SK-N-SH (cell line): ENCODE results near the gene ZCRB1.

Source experiments
- CTCF ChIP-seq: fragments of 200-600 bp; sonication (generic); IDR thresholded peaks from 2 replicates; pipeline ENCODE4 v1.6.1; 2017; ENCODE audit warnings: antibody characterized with exemption, mild to moderate bottlenecking, moderate library complexity
- EP300 ChIP-seq, 2 experiments: IDR thresholded peaks; 2 replicates each; pipeline versions ENCODE4 v1.4.0 to v1.6.1; 2012; ENCODE audit warnings: borderline replicate concordance in 1 of 2, low read depth in 1 of 2, low read length in 1 of 2
- GATA2 ChIP-seq: sonication (generic); formaldehyde crosslinking; IDR thresholded peaks from 2 replicates; pipeline ENCODE4 v1.5.0; 2020; ENCODE audit warnings: mild to moderate bottlenecking, missing genetic modification reagents
- IRF3 ChIP-seq: fragments of 150-350 bp; IDR thresholded peaks from 2 replicates; pipeline ENCODE4 v1.6.1; 2016; ENCODE audit warnings: mild to moderate bottlenecking, low read depth, low read length
- JUND ChIP-seq: IDR thresholded peaks from 2 replicates; pipeline ENCODE4 v1.4.0; 2012
- MXI1 ChIP-seq: IDR thresholded peaks from 2 replicates; pipeline ENCODE4 v1.6.1; 2012; ENCODE audit warnings: mild to moderate bottlenecking, low read depth, low read length, improper control_type of control experiment
- RAD21 ChIP-seq: IDR thresholded peaks from 2 replicates; pipeline ENCODE4 v1.6.1; 2012; ENCODE audit warnings: mild to moderate bottlenecking, low read length
- REST ChIP-seq: IDR thresholded peaks from 2 replicates; pipeline ENCODE4 v1.6.1; 2012; ENCODE audit warnings: mild to moderate bottlenecking, low read depth, low read length, moderate library complexity

- TF ChIP-seq JUND (no peak), RAD21 (no peak), EP300 (IDR thresholded peaks at IDR 0.05; ENCODE audit: borderline replicate concordance in 1 of 2, low read depth in 1 of 2, low read length in 1 of 2) (no peak), CTCF (no peak), REST (no peak), IRF3 (no peak), GATA2 (CRISPR knock-in tag) (no peak), MXI1 (no peak)
These were observed 3.3 kb downstream of the ZCRB1 start for GRCh38 chr12:42322567-42322966.
